PFSK-1 (cell line): ENCODE measurements around the gene MPPED1.

ENCODE experiments used
- POLR2AphosphoS5 ChIP-seq: IDR thresholded peaks from 2 replicates; pipeline ENCODE4 v1.6.1; 2012; ENCODE audit warnings: low read depth, mild to moderate bottlenecking, control low read depth, low read length, moderate library complexity
- TAF1 ChIP-seq: IDR thresholded peaks from 2 replicates; pipeline ENCODE4 v1.6.1; 2012; ENCODE audit warnings: low read length, control low read depth, borderline replicate concordance; ENCODE audit not compliant: insufficient read depth
- TF ChIP-seq, protein P1 (sequence below), 2 experiments: IDR thresholded peaks; 2 replicates each; pipeline versions ENCODE4 v1.6.1 to v1.8.0; 2011 to 2012; ENCODE audit warnings: low read depth in 2 of 2, low read length in 2 of 2, control low read depth in 1 of 2, inconsistent platforms in 1 of 2, mild to moderate bottlenecking in 1 of 2, moderate library complexity in 1 of 2; ENCODE audit not compliant: insufficient read depth in 1 of 2

DNA sequence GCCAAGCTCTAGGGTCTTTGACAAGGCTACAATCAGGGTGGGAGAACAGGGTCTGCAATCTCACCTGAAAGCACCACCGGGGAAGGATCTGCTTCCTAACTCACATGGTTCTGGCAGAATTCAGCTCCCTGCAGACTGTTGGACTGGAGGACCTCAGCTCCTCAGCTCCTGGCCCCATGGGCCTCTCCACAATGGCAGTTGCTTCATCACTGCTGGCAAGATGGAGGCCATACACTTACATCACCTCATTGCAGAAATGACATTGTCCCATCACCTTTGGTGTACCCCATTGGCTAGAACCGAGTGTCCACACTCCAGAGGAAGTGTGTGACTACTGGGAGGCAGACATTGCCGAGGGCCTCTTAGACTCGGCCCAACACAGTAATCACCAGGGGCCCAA is 20.9 kb upstream of the MPPED1 start:
- TF ChIP-seq TAF1 = no peak
- TF ChIP-seq POLR2AphosphoS5 = no peak
- TF ChIP-seq, protein P1, sequence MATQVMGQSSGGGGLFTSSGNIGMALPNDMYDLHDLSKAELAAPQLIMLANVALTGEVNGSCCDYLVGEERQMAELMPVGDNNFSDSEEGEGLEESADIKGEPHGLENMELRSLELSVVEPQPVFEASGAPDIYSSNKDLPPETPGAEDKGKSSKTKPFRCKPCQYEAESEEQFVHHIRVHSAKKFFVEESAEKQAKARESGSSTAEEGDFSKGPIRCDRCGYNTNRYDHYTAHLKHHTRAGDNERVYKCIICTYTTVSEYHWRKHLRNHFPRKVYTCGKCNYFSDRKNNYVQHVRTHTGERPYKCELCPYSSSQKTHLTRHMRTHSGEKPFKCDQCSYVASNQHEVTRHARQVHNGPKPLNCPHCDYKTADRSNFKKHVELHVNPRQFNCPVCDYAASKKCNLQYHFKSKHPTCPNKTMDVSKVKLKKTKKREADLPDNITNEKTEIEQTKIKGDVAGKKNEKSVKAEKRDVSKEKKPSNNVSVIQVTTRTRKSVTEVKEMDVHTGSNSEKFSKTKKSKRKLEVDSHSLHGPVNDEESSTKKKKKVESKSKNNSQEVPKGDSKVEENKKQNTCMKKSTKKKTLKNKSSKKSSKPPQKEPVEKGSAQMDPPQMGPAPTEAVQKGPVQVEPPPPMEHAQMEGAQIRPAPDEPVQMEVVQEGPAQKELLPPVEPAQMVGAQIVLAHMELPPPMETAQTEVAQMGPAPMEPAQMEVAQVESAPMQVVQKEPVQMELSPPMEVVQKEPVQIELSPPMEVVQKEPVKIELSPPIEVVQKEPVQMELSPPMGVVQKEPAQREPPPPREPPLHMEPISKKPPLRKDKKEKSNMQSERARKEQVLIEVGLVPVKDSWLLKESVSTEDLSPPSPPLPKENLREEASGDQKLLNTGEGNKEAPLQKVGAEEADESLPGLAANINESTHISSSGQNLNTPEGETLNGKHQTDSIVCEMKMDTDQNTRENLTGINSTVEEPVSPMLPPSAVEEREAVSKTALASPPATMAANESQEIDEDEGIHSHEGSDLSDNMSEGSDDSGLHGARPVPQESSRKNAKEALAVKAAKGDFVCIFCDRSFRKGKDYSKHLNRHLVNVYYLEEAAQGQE (IDR thresholded peaks at IDR 0.05; ENCODE audit: insufficient read depth in 1 of 2, low read depth in 2 of 2, low read length in 2 of 2) = no peak
